Neural progenitor cell (in vitro differentiated cells): ENCODE measurements around the gene PLXNC1. TPM values are rescaled to one million over a fixed set of nuclear protein-coding genes. Genes with fewer than 3 reads are reported as not detected.

Experiments used
- DNase-seq: peaks from one replicate; pipeline ENCODE4 v3.0.0-alpha.2; 2016; ENCODE audit warnings: low spot score
- H2AFZ ChIP-seq: fragments of 200-600 bp; sonication (generic); replicated peaks from 2 replicates; pipeline ENCODE4 v1.6.1; 2016; ENCODE audit warnings: antibody characterized with exemption
- H3F3A ChIP-seq: fragments of 200-600 bp; sonication (generic); 2 replicates; pipeline ENCODE4 v1.6.1; 2016; ENCODE audit warnings: antibody characterized with exemption, low read depth
- H3K27ac ChIP-seq: fragments of 200-600 bp; sonication (generic); 2 replicates; pipeline ENCODE4 v1.5.1; 2016; ENCODE audit warnings: mild to moderate bottlenecking
- H3K27me3 ChIP-seq: fragments of 200-600 bp; sonication (generic); 2 replicates; pipeline ENCODE4 v1.6.1; 2016; ENCODE audit warnings: mild to moderate bottlenecking, moderate library complexity
- H3K36me3 ChIP-seq: fragments of 200-600 bp; sonication (generic); 2 replicates; pipeline ENCODE4 v1.5.1; 2016
- H3K4me1 ChIP-seq: fragments of 200-600 bp; sonication (generic); 2 replicates; pipeline ENCODE4 v1.6.1; 2016; ENCODE audit warnings: mixed run types
- H3K4me2 ChIP-seq: fragments of 200-600 bp; sonication (generic); 2 replicates; pipeline ENCODE4 v1.6.1; 2016
- H3K4me3 ChIP-seq: fragments of 200-600 bp; sonication (generic); 2 replicates; pipeline ENCODE4 v1.5.1; 2016
- H3K79me2 ChIP-seq: fragments of 200-600 bp; sonication (generic); 2 replicates; pipeline ENCODE4 v1.6.1; 2016; ENCODE audit warnings: low read depth
- H3K9ac ChIP-seq: fragments of 200-600 bp; sonication (generic); 2 replicates; pipeline ENCODE4 v1.6.1; 2016
- H3K9me3 ChIP-seq: fragments of 200-600 bp; sonication (generic); 2 replicates; pipeline ENCODE4 v1.5.1; 2016; ENCODE audit warnings: low read depth
- H4K20me1 ChIP-seq: fragments of 200-600 bp; sonication (generic); 2 replicates; pipeline ENCODE4 v1.6.1; 2016; ENCODE audit warnings: low read depth
- H3K27ac Mint-ChIP-seq: 3 replicates; pipeline ENCODE4 v1.8.0; 2021; ENCODE audit warnings: mixed read lengths
- H3K27me3 Mint-ChIP-seq: 2 replicates; pipeline ENCODE4 v1.8.0; 2022; ENCODE audit warnings: low read depth, mild to moderate bottlenecking, inconsistent platforms, moderate library complexity, mixed read lengths; ENCODE audit not compliant: insufficient read depth
- H3K36me3 Mint-ChIP-seq: 3 replicates; pipeline ENCODE4 v1.8.0; 2021; ENCODE audit warnings: mixed read lengths
- H3K4me1 Mint-ChIP-seq: 3 replicates; pipeline ENCODE4 v1.8.0; 2021; ENCODE audit warnings: mixed read lengths
- H3K4me3 Mint-ChIP-seq: 3 replicates; pipeline ENCODE4 v1.8.0; 2021; ENCODE audit warnings: mild to moderate bottlenecking, moderate library complexity, mixed read lengths
- H3K9me3 Mint-ChIP-seq: 3 replicates; pipeline ENCODE4 v1.8.0; 2020; ENCODE audit warnings: mixed read lengths
- CTCF ChIP-seq: fragments of 200-600 bp; sonication (generic); IDR thresholded peaks from 2 replicates; pipeline ENCODE4 v1.5.1; 2017; ENCODE audit warnings: antibody characterized with exemption, mild to moderate bottlenecking
- EZH2 ChIP-seq: fragments of 200-600 bp; sonication (generic); IDR thresholded peaks from 2 replicates; pipeline ENCODE4 v1.6.1; 2017; ENCODE audit warnings: antibody characterized with exemption, mild to moderate bottlenecking, moderate library complexity
- EZH2phosphoT487 ChIP-seq: fragments of 200-600 bp; sonication (generic); IDR thresholded peaks from 2 replicates; pipeline ENCODE4 v1.6.1; 2017; ENCODE audit warnings: antibody characterized with exemption
- total RNA-seq: library from RNA; depleted of rRNA; stranded (reverse); fragments of >200 nt; gene quantifications from 2 replicates; pipeline ENCODE4 v1.2.3, GENCODE V29; 2015; ENCODE audit warnings: low replicate concordance

The PLXNC1 gene
- total RNA-seq, 1 donor from 2014 or later, result 16.7 TPM

GRCh38 chr12:94147387-94147990 lies 888 bp upstream of the PLXNC1 start:
- DNase-seq, result no peak
- Histone ChIP-seq H2AFZ (peak overlapping the region; percentile 89), H3K4me1 (peaks cover 10% of the 10 kb centered on the region), H3K79me2 (no peaks in the 10 kb centered on the region), H3K4me3 (peak overlapping the region; percentile 79), H3K36me3 (no peaks in the 10 kb centered on the region), H3F3A (peaks cover 41% of the 10 kb centered on the region), H4K20me1 (peaks cover 31% of the 10 kb centered on the region), H3K4me2 (peak overlapping the region; percentile 87), H3K27ac (no peak overlapping the region), H3K9ac (no peak overlapping the region), H3K9me3 (no peaks in the 10 kb centered on the region), H3K27me3 (peaks cover 63% of the 10 kb centered on the region)
- peaks cover 57% of the 10 kb centered on the region for H3K4me1 Mint-ChIP-seq
- H3K36me3 Mint-ChIP-seq, result no peaks in the 10 kb centered on the region
- H3K9me3 Mint-ChIP-seq, result no peaks in the 10 kb centered on the region
- TF ChIP-seq EZH2 (no peak), EZH2phosphoT487 (no peak), CTCF (no peak)
- peaks cover 18% of the 10 kb centered on the region for H3K27me3 Mint-ChIP-seq
- H3K27ac Mint-ChIP-seq, result no peak overlapping the region
- peak overlapping the region; percentile 85 for H3K4me3 Mint-ChIP-seq

- Mint-ChIP-seq H3K4me3 (peak overlapping the region; percentile 84), H3K9me3 (no peaks in the 10 kb centered on the region), H3K4me1 (peaks cover 70% of the 10 kb centered on the region), H3K27me3 (peaks cover 15% of the 10 kb centered on the region), H3K36me3 (no peaks in the 10 kb centered on the region), H3K27ac (no peak overlapping the region)
- no peak overlapping the region for H3K27ac ChIP-seq
- H3K79me2 ChIP-seq, result no peaks in the 10 kb centered on the region
- peak overlapping the region; percentile 79 for H3K4me3 ChIP-seq
- peak; percentile 81 for DNase-seq
- H3K9ac ChIP-seq, result no peak overlapping the region
- H3K9me3 ChIP-seq, result no peaks in the 10 kb centered on the region
- peak overlapping the region; percentile 89 for H2AFZ ChIP-seq
- peaks cover 10% of the 10 kb centered on the region for H3K4me1 ChIP-seq
- H4K20me1 ChIP-seq, result peaks cover 33% of the 10 kb centered on the region
- H3K4me2 ChIP-seq, result peak overlapping the region; percentile 87
- H3K27me3 ChIP-seq, result peaks cover 75% of the 10 kb centered on the region
- TF ChIP-seq EZH2phosphoT487 (no peak), EZH2 (no peak), CTCF (no peak)
- peaks cover 42% of the 10 kb centered on the region for H3F3A ChIP-seq
- H3K36me3 ChIP-seq, result no peaks in the 10 kb centered on the region
Measured at GRCh38 chr12:94148739-94149118, 352 bp downstream of the PLXNC1 start.

- Histone ChIP-seq H3K9ac (no peak overlapping the region), H3K27ac (no peak overlapping the region), H3K9me3 (no peaks in the 10 kb centered on the region), H2AFZ (peak overlapping the region; percentile 67), H3K4me3 (peak overlapping the region; percentile 79), H4K20me1 (peaks cover 33% of the 10 kb centered on the region), H3K4me2 (peak overlapping the region; percentile 87), H3K27me3 (peaks cover 80% of the 10 kb centered on the region), H3K4me1 (peaks cover 10% of the 10 kb centered on the region), H3F3A (peaks cover 42% of the 10 kb centered on the region), H3K36me3 (no peaks in the 10 kb centered on the region), H3K79me2 (no peaks in the 10 kb centered on the region)
- Mint-ChIP-seq H3K36me3 (peaks cover 3% of the 10 kb centered on the region), H3K27me3 (peaks cover 15% of the 10 kb centered on the region), H3K4me1 (peaks cover 72% of the 10 kb centered on the region), H3K9me3 (no peaks in the 10 kb centered on the region), H3K4me3 (peak overlapping the region; percentile 96), H3K27ac (no peak overlapping the region)
- peak; percentile 78 for DNase-seq
- TF ChIP-seq EZH2phosphoT487, result peak; percentile 6
- TF ChIP-seq EZH2, result no peak
- peak; percentile 65 for TF ChIP-seq CTCF
Measured at GRCh38 chr12:94149119-94149780, 873 bp downstream of the PLXNC1 start.
